ENCODE data around the gene C12orf60.
A peak's percentile ranks its signal among the peaks of the same experiment; 100 is the strongest.

C12orf60 gene

DNA sequence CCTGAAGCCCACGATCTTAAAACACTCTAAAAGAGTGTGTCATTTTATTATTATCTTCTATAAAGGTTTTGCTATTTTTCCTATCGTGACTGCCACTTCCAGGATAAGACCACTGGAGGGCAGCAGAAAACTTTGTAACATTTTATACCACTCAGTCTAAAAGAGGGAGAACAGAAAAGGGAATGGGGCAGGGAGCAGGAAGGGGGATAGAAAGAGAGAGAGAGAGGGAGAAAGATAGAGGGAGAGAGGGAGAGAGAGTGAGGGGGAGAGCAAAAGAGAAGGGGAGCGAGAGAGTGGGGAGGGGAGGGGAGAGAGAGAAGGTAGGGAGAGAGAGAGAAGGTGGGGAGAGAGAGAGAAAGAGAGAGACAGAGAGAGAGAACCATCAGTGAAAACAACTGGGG lies 41.9 kb downstream of the C12orf60 start:
- DNase-seq (ENCODE audit: low spot score) (no peak), ATAC-seq (ENCODE audit: low read depth) (peak; percentile 36; the same call in 2 of the 3 replicates)
- Histone ChIP-seq H3K36me3 (ENCODE audit: low read depth) (no peaks in the 10 kb centered on the region), H3K4me1 (ENCODE audit: insufficient read depth, poor library complexity, severe bottlenecking) (no peaks in the 10 kb centered on the region), H3K27me3 (ENCODE audit: insufficient read depth, poor library complexity, severe bottlenecking) (no peaks in the 10 kb centered on the region), H3K4me3 (ENCODE audit: severe bottlenecking) (no peak overlapping the region), H3K9me3 (ENCODE audit: severe bottlenecking) (no peaks in the 10 kb centered on the region), H3K27ac (ENCODE audit: poor library complexity, severe bottlenecking) (no peak overlapping the region)
- TF ChIP-seq, protein P1, sequence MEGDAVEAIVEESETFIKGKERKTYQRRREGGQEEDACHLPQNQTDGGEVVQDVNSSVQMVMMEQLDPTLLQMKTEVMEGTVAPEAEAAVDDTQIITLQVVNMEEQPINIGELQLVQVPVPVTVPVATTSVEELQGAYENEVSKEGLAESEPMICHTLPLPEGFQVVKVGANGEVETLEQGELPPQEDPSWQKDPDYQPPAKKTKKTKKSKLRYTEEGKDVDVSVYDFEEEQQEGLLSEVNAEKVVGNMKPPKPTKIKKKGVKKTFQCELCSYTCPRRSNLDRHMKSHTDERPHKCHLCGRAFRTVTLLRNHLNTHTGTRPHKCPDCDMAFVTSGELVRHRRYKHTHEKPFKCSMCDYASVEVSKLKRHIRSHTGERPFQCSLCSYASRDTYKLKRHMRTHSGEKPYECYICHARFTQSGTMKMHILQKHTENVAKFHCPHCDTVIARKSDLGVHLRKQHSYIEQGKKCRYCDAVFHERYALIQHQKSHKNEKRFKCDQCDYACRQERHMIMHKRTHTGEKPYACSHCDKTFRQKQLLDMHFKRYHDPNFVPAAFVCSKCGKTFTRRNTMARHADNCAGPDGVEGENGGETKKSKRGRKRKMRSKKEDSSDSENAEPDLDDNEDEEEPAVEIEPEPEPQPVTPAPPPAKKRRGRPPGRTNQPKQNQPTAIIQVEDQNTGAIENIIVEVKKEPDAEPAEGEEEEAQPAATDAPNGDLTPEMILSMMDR (IDR thresholded peaks at IDR 0.05; ENCODE audit: poor library complexity, severe bottlenecking) = peak; percentile 60

DNA sequence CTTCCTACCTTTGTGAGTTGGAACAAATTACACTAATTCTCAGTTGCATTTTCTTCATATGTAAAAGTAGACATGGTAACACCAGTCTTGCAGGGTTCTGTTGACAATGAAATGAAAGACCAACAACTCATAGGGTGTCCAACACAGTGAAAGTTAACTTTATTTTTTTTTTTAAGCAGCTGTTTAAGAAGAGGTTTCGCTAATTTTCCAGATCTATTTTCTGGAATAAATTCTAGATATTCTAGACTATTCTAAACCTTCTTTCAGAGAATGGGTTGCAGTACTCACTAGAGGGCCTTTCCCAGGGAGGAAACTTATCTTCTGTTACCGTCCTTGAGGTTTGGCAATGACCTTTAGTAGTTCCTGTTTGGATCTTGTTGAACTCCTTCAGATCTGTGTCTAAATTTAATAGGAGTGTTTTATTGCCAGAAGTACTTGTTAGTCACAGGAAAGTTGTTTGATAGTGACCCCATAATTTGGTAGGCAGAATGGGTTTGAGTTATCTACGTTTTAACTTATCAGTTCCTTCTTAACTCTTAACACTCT lies 42.6 kb downstream of the C12orf60 start:
- Histone ChIP-seq H3K9me3 (ENCODE audit: severe bottlenecking) (no peaks in the 10 kb centered on the region), H3K36me3 (ENCODE audit: low read depth) (no peaks in the 10 kb centered on the region), H3K27me3 (ENCODE audit: insufficient read depth, poor library complexity, severe bottlenecking) (no peaks in the 10 kb centered on the region), H3K4me1 (ENCODE audit: insufficient read depth, poor library complexity, severe bottlenecking) (no peaks in the 10 kb centered on the region), H3K4me3 (ENCODE audit: severe bottlenecking) (no peak overlapping the region), H3K27ac (ENCODE audit: poor library complexity, severe bottlenecking) (no peak overlapping the region)
- DNase-seq (ENCODE audit: low spot score) (no peak), ATAC-seq (ENCODE audit: low read depth) (no peak)
- TF ChIP-seq, protein P1 (IDR thresholded peaks at IDR 0.05; ENCODE audit: poor library complexity, severe bottlenecking) = no peak

DNA sequence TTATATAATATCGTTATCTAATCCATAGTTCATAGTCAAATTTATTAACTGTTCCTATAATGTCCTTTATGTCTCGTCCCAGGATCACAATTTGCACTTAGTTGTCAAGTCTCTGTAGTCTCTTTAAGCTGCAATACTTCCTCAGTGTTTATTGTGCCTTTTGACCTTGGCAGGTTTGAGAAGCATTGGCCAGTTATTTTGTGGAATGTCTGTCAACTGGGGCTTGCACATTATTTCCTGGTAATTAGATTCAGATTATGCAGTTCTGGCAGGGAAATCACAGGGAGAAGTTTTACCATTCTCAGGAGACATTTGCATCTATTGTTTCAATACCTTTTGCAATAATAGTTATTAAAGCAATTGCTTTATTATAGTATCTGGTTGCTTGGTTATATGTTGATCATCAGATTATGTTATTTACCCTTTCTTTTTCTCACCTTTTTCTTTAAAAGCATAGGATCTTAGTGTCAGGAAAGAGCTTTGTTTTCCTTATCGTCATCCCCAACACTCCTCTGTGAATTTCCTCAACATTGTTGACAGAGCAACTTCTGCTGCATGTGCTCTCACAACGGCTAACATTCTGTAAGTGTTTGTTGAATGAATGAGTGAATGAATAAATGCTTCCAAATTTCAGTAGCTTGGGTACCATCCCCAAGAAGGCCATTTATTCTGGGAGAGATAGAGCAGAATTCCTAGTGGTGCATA lies 43.6 kb downstream of the C12orf60 start:
- H3K9me3 ChIP-seq (ENCODE audit: severe bottlenecking) = no peaks in the 10 kb centered on the region
- H3K27me3 ChIP-seq (ENCODE audit: insufficient read depth, poor library complexity, severe bottlenecking) = no peaks in the 10 kb centered on the region
- no peaks in the 10 kb centered on the region for H3K4me1 ChIP-seq (ENCODE audit: insufficient read depth, poor library complexity, severe bottlenecking)
- no peaks in the 10 kb centered on the region for H3K36me3 ChIP-seq (ENCODE audit: low read depth)
- ATAC-seq (ENCODE audit: low read depth) = no peak
- no peak overlapping the region for H3K27ac ChIP-seq (ENCODE audit: poor library complexity, severe bottlenecking)
- no peak for DNase-seq (ENCODE audit: low spot score)
- no peak overlapping the region for H3K4me3 ChIP-seq (ENCODE audit: severe bottlenecking)
- TF ChIP-seq, protein P1 (IDR thresholded peaks at IDR 0.05; ENCODE audit: poor library complexity, severe bottlenecking) = no peak

DNA sequence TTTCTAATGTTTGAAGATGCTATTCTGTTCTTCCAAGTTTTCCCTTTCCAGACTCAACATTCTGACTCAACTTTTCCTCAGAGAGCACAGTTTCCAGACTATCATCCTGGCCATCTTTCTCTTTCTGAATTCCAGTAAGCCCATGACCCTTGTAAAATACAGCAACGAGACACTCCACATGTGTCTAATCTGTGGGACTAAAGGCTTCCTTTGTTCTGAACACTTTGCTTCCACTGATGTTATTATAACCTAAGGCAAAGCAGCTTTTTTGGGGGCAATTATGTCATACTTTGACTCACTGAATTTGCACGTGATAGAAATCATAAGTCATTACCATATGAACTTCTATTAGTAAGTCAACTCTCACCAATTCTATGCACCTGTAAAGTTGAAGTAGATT lies 46.2 kb downstream of the C12orf60 start:
- DNase-seq (ENCODE audit: low spot score) (no peak), ATAC-seq (ENCODE audit: low read depth) (no peak)
- TF ChIP-seq, protein P1 (IDR thresholded peaks at IDR 0.05; ENCODE audit: poor library complexity, severe bottlenecking) = no peak

More for the DNA sequence above, 46.2 kb downstream of the C12orf60 start:
- Histone ChIP-seq H3K27me3 (ENCODE audit: insufficient read depth, poor library complexity, severe bottlenecking) (no peaks in the 10 kb centered on the region), H3K4me1 (ENCODE audit: insufficient read depth, poor library complexity, severe bottlenecking) (no peaks in the 10 kb centered on the region), H3K4me3 (ENCODE audit: severe bottlenecking) (no peak overlapping the region), H3K36me3 (ENCODE audit: low read depth) (no peaks in the 10 kb centered on the region), H3K27ac (ENCODE audit: poor library complexity, severe bottlenecking) (no peak overlapping the region), H3K9me3 (ENCODE audit: severe bottlenecking) (no peaks in the 10 kb centered on the region)
